Neural cell (in vitro differentiated cells): ENCODE results near the gene SH3PXD2B. TPM values are rescaled to one million over a fixed set of nuclear protein-coding genes. Genes with fewer than 3 reads are reported as not detected.

Experiments
- H2AFZ ChIP-seq: fragments of 200-600, 300-800 bp; sonication (generic), shearing (Covaris generic); 2 replicates; pipeline ENCODE4 v1.6.0; 2014; ENCODE audit warnings: low read depth, mild to moderate bottlenecking, antibody characterized with exemption, low read length, moderate library complexity
- H3F3A ChIP-seq: fragments of 200-600 bp; shearing (Covaris generic); 2 replicates; pipeline ENCODE4 v1.6.1; 2016; ENCODE audit warnings: mild to moderate bottlenecking, moderate library complexity, mixed read lengths, antibody characterized with exemption, low read length; ENCODE audit not compliant: insufficient read depth, poor library complexity, severe bottlenecking
- H3K27ac ChIP-seq: fragments of 200-600, 300-800 bp; sonication (generic), shearing (Covaris generic); 2 replicates; pipeline ENCODE4 v1.5.1; 2014; ENCODE audit warnings: mild to moderate bottlenecking, low read length, moderate library complexity
- H3K27me3 ChIP-seq: fragments of 300-800, 200-600 bp; sonication (generic), shearing (Covaris generic); 2 replicates; pipeline ENCODE4 v1.6.0; 2014; ENCODE audit warnings: mild to moderate bottlenecking, low read depth, low read length, moderate library complexity; ENCODE audit not compliant: insufficient read depth
- H3K36me3 ChIP-seq: fragments of 300-800, 200-600 bp; sonication (generic), shearing (Covaris generic); 2 replicates; pipeline ENCODE4 v1.5.1; 2014; ENCODE audit warnings: mild to moderate bottlenecking, antibody characterized with exemption, low read length, moderate library complexity; ENCODE audit not compliant: insufficient read depth
- H3K4me2 ChIP-seq: fragments of 300-800, 200-600 bp; sonication (generic), shearing (Covaris generic); 2 replicates; pipeline ENCODE4 v1.6.0; 2014; ENCODE audit warnings: mild to moderate bottlenecking, low read length
- H3K4me3 ChIP-seq: fragments of 300-800, 200-600 bp; sonication (generic), shearing (Covaris generic); 2 replicates; pipeline ENCODE4 v1.5.1; 2014; ENCODE audit warnings: mild to moderate bottlenecking, low read length, moderate library complexity
- H3K79me2 ChIP-seq: fragments of 200-600 bp; shearing (Covaris generic); replicated peaks from 2 replicates; pipeline ENCODE4 v1.6.0; 2014; ENCODE audit warnings: mild to moderate bottlenecking, low read length, moderate library complexity; ENCODE audit not compliant: insufficient read depth
- H3K9ac ChIP-seq: fragments of 300-800, 200-600 bp; sonication (generic), shearing (Covaris generic); 2 replicates; pipeline ENCODE4 v1.6.1; 2016; ENCODE audit warnings: mild to moderate bottlenecking, low read length, mixed read lengths
- H3K9me2 ChIP-seq: fragments of 200-600 bp; shearing (Covaris generic); 2 replicates; pipeline ENCODE4 v1.6.1; 2016; ENCODE audit warnings: mild to moderate bottlenecking, low read length, mixed read lengths; ENCODE audit not compliant: insufficient read depth
- H3K9me3 ChIP-seq: fragments of 200-600, 300-800 bp; sonication (generic), shearing (Covaris generic); 2 replicates; pipeline ENCODE4 v1.6.1; 2016; ENCODE audit warnings: mild to moderate bottlenecking, mixed run types, low read length, moderate library complexity, mixed read lengths
- H4K20me1 ChIP-seq: fragments of 200-600 bp; shearing (Covaris generic); 2 replicates; pipeline ENCODE4 v1.6.1; 2016; ENCODE audit warnings: mild to moderate bottlenecking, mixed run types; ENCODE audit not compliant: insufficient read depth
- CTCF ChIP-seq: fragments of 450-650 bp; IDR thresholded peaks from 2 replicates; pipeline ENCODE4 v1.5.1; 2014; ENCODE audit warnings: antibody characterized with exemption, mild to moderate bottlenecking, moderate library complexity; ENCODE audit not compliant: poor library complexity, severe bottlenecking
- EP300 ChIP-seq: fragments of 450-650 bp; conservative IDR thresholded peaks from 2 replicates; pipeline ENCODE4 v1.6.1; 2014; ENCODE audit warnings: antibody characterized with exemption, mild to moderate bottlenecking, moderate library complexity; ENCODE audit not compliant: poor library complexity, severe bottlenecking
- EZH2 ChIP-seq: fragments of 200-600, 300-800 bp; shearing (Covaris generic), sonication (generic); IDR thresholded peaks from 2 replicates; pipeline ENCODE4 v1.6.1; 2014; ENCODE audit warnings: antibody characterized with exemption, low read length, borderline replicate concordance, mild to moderate bottlenecking; ENCODE audit not compliant: insufficient read depth, poor library complexity, severe bottlenecking
- MXI1 ChIP-seq: fragments of 450-650 bp; conservative IDR thresholded peaks from 2 replicates; pipeline ENCODE4 v1.6.1; 2014; ENCODE audit warnings: antibody characterized with exemption, mild to moderate bottlenecking; ENCODE audit not compliant: poor library complexity, severe bottlenecking
- POLR2AphosphoS5 ChIP-seq: IDR thresholded peaks from 2 replicates; pipeline ENCODE4 v1.6.1; 2012
- RAD21 ChIP-seq: fragments of 450-650 bp; conservative IDR thresholded peaks from 2 replicates; pipeline ENCODE4 v1.6.1; 2014; ENCODE audit warnings: antibody characterized with exemption, mild to moderate bottlenecking, moderate library complexity
- REST ChIP-seq: IDR thresholded peaks from 2 replicates; pipeline ENCODE4 v1.6.1; 2012; ENCODE audit warnings: borderline replicate concordance
- SMC3 ChIP-seq: fragments of 450-650 bp; conservative IDR thresholded peaks from 2 replicates; pipeline ENCODE4 v1.6.1; 2014; ENCODE audit warnings: antibody characterized with exemption, mild to moderate bottlenecking, moderate library complexity; ENCODE audit not compliant: poor library complexity
- polyA plus RNA-seq: library from polyadenylated mRNA; depleted of rRNA; stranded (reverse); fragments of >200 nt; gene quantifications from 2 replicates; pipeline ENCODE4 v1.2.3, GENCODE V29; 2014

The SH3PXD2B gene
- polyA plus RNA-seq, 1 donor from 2014 or later: 11.7 TPM

- Histone ChIP-seq H4K20me1 (peaks cover 3% of the 10 kb centered on the region), H3F3A (no peaks in the 10 kb centered on the region), H3K79me2 (peaks cover 54% of the 10 kb centered on the region), H2AFZ (no peak overlapping the region), H3K9me2 (no peaks in the 10 kb centered on the region), H3K27ac (no peak overlapping the region), H3K9me3 (no peaks in the 10 kb centered on the region), H3K4me2 (no peak overlapping the region), H3K27me3 (no peaks in the 10 kb centered on the region), H3K36me3 (no peaks in the 10 kb centered on the region), H3K9ac (no peak overlapping the region), H3K4me3 (no peak overlapping the region)
- TF ChIP-seq POLR2AphosphoS5: no peak
- TF ChIP-seq CTCF: no peak
- TF ChIP-seq EZH2: no peak
- no peak for TF ChIP-seq EP300
- TF ChIP-seq SMC3: no peak
- no peak for TF ChIP-seq MXI1
- TF ChIP-seq REST: no peak
- TF ChIP-seq RAD21: no peak
These were observed 5.3 kb downstream of the SH3PXD2B start for GRCh38 chr5:172448999-172449398.

- H3K4me2 ChIP-seq: no peak overlapping the region
- no peak overlapping the region for H3K9ac ChIP-seq
- H2AFZ ChIP-seq: no peak overlapping the region
- no peak overlapping the region for H3K4me3 ChIP-seq
- no peak for TF ChIP-seq CTCF
- no peak for TF ChIP-seq SMC3
- TF ChIP-seq POLR2AphosphoS5: no peak
- TF ChIP-seq MXI1: no peak
- no peak for TF ChIP-seq EP300
- no peaks in the 10 kb centered on the region for H3F3A ChIP-seq
- H3K27me3 ChIP-seq: no peaks in the 10 kb centered on the region
- peaks cover 3% of the 10 kb centered on the region for H4K20me1 ChIP-seq
- no peaks in the 10 kb centered on the region for H3K9me2 ChIP-seq
- H3K27ac ChIP-seq: no peak overlapping the region
- H3K36me3 ChIP-seq: no peaks in the 10 kb centered on the region
- H3K79me2 ChIP-seq: peaks cover 54% of the 10 kb centered on the region
- H3K9me3 ChIP-seq: no peaks in the 10 kb centered on the region
These were observed 6.5 kb downstream of the SH3PXD2B start for GRCh38 chr5:172447646-172448365.
